CD4-positive, alpha-beta memory T cell (primary cell): ENCODE measurements around the gene SNHG17. TPM values are rescaled to one million over a fixed set of nuclear protein-coding genes. Genes with fewer than 3 reads are reported as not detected.
"Not testable (repeated sequence)": the region's sequence is repeated elsewhere in the genome, so short reads cannot be mapped to it uniquely, and the experiment has no call there.

Source experiments
- CTCF ChIA-PET: fragments of 350-600 bp; sonication (Branson Sonifier 250); formaldehyde crosslinking; loops from one replicate; lab custom pipeline; 2021; ENCODE audit warnings: inconsistent platforms; ENCODE audit not compliant: partially characterized antibody; lab: Charles Lee
- POLR2A ChIA-PET: fragments of 350-600 bp; sonication (Branson Sonifier 250); formaldehyde crosslinking; loops from one replicate; lab custom pipeline; 2021; ENCODE audit not compliant: partially characterized antibody; lab: Charles Lee
- DNase-seq, 5 donors: peaks; one replicate each; pipeline versions ENCODE4 v3.0.0 to v3.0.0-alpha.2; 2020 to 2022; ENCODE audit warnings: mixed read lengths in 1 of 5
- H3K27ac ChIP-seq: one replicate; pipeline ENCODE4 v1.7.0; 2013; ENCODE audit warnings: low read depth, low read length
- H3K27me3 ChIP-seq: 2 replicates; pipeline ENCODE4 v1.7.0; 2013; ENCODE audit warnings: mild to moderate bottlenecking, low read length, moderate library complexity; ENCODE audit not compliant: insufficient read depth
- H3K36me3 ChIP-seq: 2 replicates; pipeline ENCODE4 v1.7.0; 2013; ENCODE audit warnings: mild to moderate bottlenecking, low read length, moderate library complexity; ENCODE audit not compliant: insufficient read depth
- H3K4me1 ChIP-seq: 2 replicates; pipeline ENCODE4 v1.7.0; 2013; ENCODE audit warnings: mild to moderate bottlenecking, low read length, moderate library complexity; ENCODE audit not compliant: insufficient read depth
- H3K4me3 ChIP-seq, 2 donors: one replicate each; pipeline ENCODE4 v1.7.0; 2013; ENCODE audit warnings: low read length in 2 of 2, mild to moderate bottlenecking in 1 of 2
- H3K9me3 ChIP-seq, 2 donors: one replicate each; pipeline ENCODE4 v1.7.0; 2013; ENCODE audit warnings: low read length in 2 of 2, control low read depth in 1 of 2; ENCODE audit not compliant: control insufficient read depth in 1 of 2
- H3K27ac Mint-ChIP-seq, 7 donors: one replicate each; pipeline ENCODE4 v1.8.0; 2020 to 2021; ENCODE audit warnings: mixed read lengths in 7 of 7, mild to moderate bottlenecking in 6 of 7, inconsistent platforms in 3 of 7, moderate library complexity in 3 of 7
- H3K27me3 Mint-ChIP-seq, 2 donors: one replicate each; pipeline ENCODE4 v1.8.0; 2020 to 2021; ENCODE audit warnings: mixed read lengths in 2 of 2
- H3K36me3 Mint-ChIP-seq, 2 donors: one replicate each; pipeline ENCODE4 v1.8.0; 2020 to 2021; ENCODE audit warnings: mixed read lengths in 2 of 2, inconsistent platforms in 1 of 2, mild to moderate bottlenecking in 1 of 2
- H3K4me1 Mint-ChIP-seq, 4 donors: one replicate each; pipeline ENCODE4 v1.8.0; 2020 to 2021; ENCODE audit warnings: mixed read lengths in 4 of 4, mild to moderate bottlenecking in 1 of 4
- H3K4me3 Mint-ChIP-seq, 8 donors: one replicate each; pipeline ENCODE4 v1.8.0; 2020 to 2021; ENCODE audit warnings: mixed read lengths in 8 of 8, mild to moderate bottlenecking in 7 of 8, moderate library complexity in 6 of 8, inconsistent platforms in 3 of 8
- H3K9me3 Mint-ChIP-seq, 8 donors: one replicate each; pipeline ENCODE4 v1.8.0; 2020 to 2021; ENCODE audit warnings: mixed read lengths in 8 of 8, mild to moderate bottlenecking in 5 of 8, inconsistent platforms in 3 of 8, moderate library complexity in 1 of 8
- intact Hi-C: fragments of 100-400 bp; cut with micrococcal nuclease; formaldehyde crosslinking; loops from one replicate; pipeline ENCODE4 v1.15.1; 2023
- polyA plus RNA-seq, 2 donors: library from polyadenylated mRNA; unstranded; fragments of 300-500 nt; fragmentation: Illumina TruSeq; gene quantifications; one replicate each; pipeline ENCODE4 v1.2.3, GENCODE V29; 2021
- total RNA-seq, 2 experiments: library from RNA; stranded (reverse); gene quantifications; one replicate each; pipeline ENCODE4 v1.2.3, GENCODE V29; 2021

Gene SNHG17
- total and polyA plus RNA-seq, 4 experiments from 2014 or later, result 43.7 to 109 (median 47.9) TPM

DNA sequence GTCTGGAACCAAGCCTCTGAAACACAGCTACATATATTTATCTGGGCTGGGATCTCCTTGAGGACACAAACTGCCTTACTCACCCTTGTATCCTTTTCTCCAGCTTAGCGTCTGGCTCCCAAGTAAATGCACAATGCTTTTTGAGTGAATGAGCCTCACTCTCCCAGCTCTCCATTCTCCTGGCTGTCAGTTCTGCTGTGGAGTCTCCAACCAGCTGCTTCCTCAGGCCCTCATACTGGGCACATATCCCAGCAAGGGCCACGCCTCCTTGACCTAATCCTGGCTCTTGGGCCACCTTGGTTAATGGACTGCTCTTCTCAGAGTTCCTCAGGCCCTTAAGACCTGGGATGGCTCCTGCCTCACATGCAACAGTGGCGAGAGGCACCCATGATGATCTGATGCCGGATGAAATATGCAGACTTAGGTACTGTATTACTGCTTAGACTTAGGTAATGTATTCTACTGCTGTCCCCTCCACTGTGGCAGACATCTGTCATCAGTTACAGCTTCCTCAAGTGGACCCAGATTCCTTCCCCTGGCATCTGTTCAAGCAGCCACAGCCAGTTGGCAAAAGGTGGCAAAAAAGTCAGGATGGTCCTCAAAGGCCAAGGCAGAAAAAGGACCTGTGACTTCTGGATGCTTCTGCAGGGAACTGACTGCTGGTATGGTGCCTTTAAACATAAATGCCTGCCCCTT is 16.5 kb downstream of the SNHG17 start:
- Mint-ChIP-seq H3K27me3 (no peaks in the 10 kb centered on the region), H3K4me1 (peaks cover 0 to 2% (median 0%) of the 10 kb centered on the region in 4 donors), H3K9me3 (peaks cover 0 to 4% (median 0%) of the 10 kb centered on the region in 8 donors), H3K4me3 (no peak overlapping the region), H3K36me3 (peaks cover 82 to 85% of the 10 kb centered on the region in 2 donors), H3K27ac (peak overlapping the region in 2 of 7 donors; percentile 68 to 89)
- H3K36me3 ChIP-seq, result peaks cover 52% of the 10 kb centered on the region
- H3K4me1 ChIP-seq, result no peaks in the 10 kb centered on the region
- DNase-seq, result no peak
- POLR2A ChIA-PET, result no interaction called here
- no peaks in the 10 kb centered on the region for H3K27me3 ChIP-seq
- no peak overlapping the region for H3K4me3 ChIP-seq
- no peaks in the 10 kb centered on the region for H3K9me3 ChIP-seq
- H3K27ac ChIP-seq, result no peak overlapping the region
- intact Hi-C loops, result no loop called here
- CTCF ChIA-PET, result interaction anchor here (0.8 to 1.0 kb wide), 2 partner anchors 27 to 197 kb away, joined by 3 read pairs; no protein-coding TSS in a partner anchor

DNA sequence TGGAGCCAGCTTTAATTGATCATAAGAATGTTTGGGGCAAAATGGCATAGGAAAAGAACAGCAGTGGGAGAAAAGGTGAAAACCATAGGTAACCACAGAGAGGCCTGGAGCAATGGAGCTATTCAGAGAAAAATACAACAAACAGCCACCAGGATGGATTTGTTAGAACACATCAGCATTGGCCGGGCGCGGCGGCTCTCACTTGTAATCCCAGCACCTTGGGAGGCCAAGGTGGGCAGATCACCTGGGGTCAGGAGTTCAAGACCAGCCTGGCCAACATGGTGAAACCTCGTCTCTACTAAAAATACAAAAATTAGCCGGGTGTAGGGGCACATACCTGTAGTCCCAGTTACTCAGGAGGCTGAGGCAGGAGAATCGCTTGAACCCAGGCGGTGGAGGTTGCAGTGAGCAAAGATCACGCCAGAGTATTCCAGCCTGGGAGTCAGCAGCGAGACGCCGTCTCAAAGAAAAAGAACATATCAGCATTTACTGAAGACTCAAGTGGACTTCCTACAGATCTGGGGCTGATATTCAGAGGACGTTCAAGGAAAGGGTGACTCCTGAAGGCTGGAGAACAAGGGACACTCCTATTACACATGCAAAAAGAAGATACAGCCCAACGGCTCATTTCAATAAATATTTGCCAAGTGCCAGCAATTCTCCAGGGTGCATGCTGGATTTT is 20.2 kb downstream of the SNHG17 start:
- DNase-seq, result no peak
- Histone ChIP-seq H3K4me1 (no peaks in the 10 kb centered on the region), H3K36me3 (peaks cover 16% of the 10 kb centered on the region), H3K27me3 (no peaks in the 10 kb centered on the region), H3K9me3 (no peaks in the 10 kb centered on the region), H3K27ac (no peak overlapping the region), H3K4me3 (no peak overlapping the region)
- Mint-ChIP-seq H3K4me1 (no peaks in the 10 kb centered on the region), H3K27ac (peak overlapping the region in 1 of 7 donors; percentile 67), H3K9me3 (peaks cover 0 to 4% (median 0%) of the 10 kb centered on the region in 8 donors), H3K27me3 (no peaks in the 10 kb centered on the region), H3K36me3 (peaks cover 69 to 72% of the 10 kb centered on the region in 2 donors), H3K4me3 (no peak overlapping the region)
- POLR2A ChIA-PET, result no interaction called here
- intact Hi-C loops, result no loop called here
- CTCF ChIA-PET, result no interaction called here

DNA sequence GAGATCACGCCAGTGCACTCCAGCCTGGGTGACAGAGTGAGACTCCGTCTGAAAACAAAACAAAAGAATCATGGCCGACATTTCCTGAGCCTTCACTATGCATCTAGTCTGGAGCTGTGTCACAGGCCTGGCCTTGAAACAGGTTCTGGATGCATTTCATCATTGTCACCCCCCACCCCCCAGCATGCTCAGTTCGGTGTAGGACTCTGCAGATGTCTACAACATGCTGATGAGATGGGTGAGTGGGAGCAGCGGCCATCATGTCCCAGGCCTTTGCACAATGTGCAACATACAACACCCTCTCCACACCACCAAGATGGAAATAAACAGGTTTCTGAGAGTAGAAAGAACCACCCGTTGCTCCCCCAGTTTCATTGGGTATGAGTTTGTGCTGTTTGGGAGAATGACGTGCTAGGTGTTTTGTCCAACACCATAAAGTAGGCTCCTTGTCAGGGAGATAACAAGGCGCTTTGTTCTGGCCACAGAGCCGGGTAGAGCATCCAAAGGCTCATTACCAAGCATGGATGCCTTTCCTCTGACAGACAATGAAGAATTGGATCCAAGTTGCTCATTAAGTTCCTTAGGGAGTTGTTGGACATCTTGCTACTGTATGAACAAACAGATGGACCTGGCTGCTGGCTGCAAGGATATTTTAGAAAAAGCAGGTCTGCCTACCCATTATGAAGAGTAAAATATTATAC is 22.1 kb downstream of the SNHG17 start:
- Mint-ChIP-seq H3K27me3 (no peaks in the 10 kb centered on the region), H3K27ac (no peak overlapping the region)

DNA sequence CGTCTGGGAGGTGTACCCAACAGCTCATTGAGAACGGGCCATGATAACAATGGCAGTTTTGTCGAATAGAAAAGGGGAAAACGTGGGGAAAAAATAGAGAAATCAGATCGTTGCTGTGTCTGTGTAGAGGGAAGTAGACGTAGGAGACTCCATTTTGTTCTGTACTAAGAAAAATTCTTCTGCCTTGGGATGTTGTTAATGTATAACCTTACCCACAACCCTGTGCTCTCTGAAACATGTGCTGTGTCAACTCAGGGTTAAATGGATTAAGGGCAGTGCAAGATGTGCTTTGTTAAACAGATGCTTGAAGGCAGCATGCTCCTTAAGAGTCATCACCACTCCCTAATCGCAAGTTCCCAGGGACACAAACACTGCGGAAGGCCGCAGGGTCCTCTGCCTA is 27.3 kb downstream of the SNHG17 start:
- H3K4me1 Mint-ChIP-seq, DNase-seq, H3K36me3 ChIP-seq, H3K9me3 ChIP-seq, H3K27ac ChIP-seq, H3K4me1 ChIP-seq, H3K27me3 ChIP-seq, H3K9me3 Mint-ChIP-seq, H3K4me3 ChIP-seq, CTCF ChIA-PET, H3K27ac Mint-ChIP-seq, POLR2A ChIA-PET, H3K4me3 Mint-ChIP-seq, H3K27me3 Mint-ChIP-seq, intact Hi-C loops: not testable (repeated sequence)
- peaks cover 20 to 47% of the 10 kb centered on the region in 2 donors for H3K36me3 Mint-ChIP-seq

More for the DNA sequence above, 22.1 kb downstream of the SNHG17 start:
- H3K9me3 Mint-ChIP-seq, result peaks cover 0 to 4% (median 0%) of the 10 kb centered on the region in 8 donors
- Histone ChIP-seq H3K27ac (no peak overlapping the region), H3K9me3 (no peaks in the 10 kb centered on the region), H3K4me3 (no peak overlapping the region), H3K4me1 (no peaks in the 10 kb centered on the region), H3K36me3 (peaks cover 6% of the 10 kb centered on the region), H3K27me3 (no peaks in the 10 kb centered on the region)
- peaks cover 56 to 64% of the 10 kb centered on the region in 2 donors for H3K36me3 Mint-ChIP-seq
- CTCF ChIA-PET, result no interaction called here
- POLR2A ChIA-PET, result no interaction called here
- no peak for DNase-seq
- intact Hi-C loops, result no loop called here
- no peaks in the 10 kb centered on the region for H3K4me1 Mint-ChIP-seq
- peak overlapping the region in 1 of 8 donors; percentile 36 for H3K4me3 Mint-ChIP-seq

DNA sequence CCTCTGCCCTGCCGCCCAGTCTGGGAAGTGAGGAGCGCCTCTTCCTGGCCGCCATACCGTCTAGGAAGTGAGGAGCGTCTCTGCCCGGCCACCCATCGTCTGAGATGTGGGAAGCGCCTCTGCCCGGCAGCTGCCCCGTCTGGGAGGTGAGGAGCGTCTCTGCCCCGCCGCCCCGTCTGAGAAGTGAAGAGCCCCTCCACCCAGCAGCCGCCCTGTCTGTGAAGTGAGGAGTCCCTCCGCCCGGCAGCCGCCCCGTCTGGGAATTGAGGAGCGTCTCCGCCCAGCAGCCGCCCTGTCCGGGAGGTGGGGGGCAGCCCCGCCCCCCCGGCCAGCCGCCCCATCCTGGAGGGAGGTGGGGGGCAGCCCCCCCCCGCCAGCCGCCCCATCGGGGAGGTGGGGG is 27.8 kb downstream of the SNHG17 start:
- ChIA-PET POLR2A (no interaction called here), CTCF (no interaction called here)

DNA sequence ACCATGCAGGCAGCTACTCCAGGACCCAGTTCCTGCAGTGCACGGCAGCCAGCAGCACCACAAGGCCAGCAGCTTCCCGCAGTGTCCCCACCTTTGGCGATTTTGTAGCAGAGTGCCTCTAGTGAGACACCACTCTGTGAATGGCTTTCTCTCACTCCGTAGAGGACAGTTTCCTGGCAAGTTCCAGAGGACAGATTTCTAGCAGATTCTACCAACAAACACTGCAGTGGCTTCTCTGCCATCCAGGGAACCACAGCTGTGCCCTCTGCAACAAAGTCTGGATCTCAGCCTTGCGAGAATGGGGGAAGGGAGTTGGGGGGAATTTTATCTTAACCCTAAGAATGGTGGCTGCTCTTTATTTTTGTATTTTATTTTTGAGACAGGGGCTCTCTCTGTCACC is 28.7 kb downstream of the SNHG17 start:
- ChIA-PET CTCF (no interaction called here), POLR2A (no interaction called here)
- Mint-ChIP-seq H3K4me1 (no peaks in the 10 kb centered on the region), H3K9me3 (peaks cover 0 to 4% (median under 1%) of the 10 kb centered on the region in 8 donors), H3K4me3 (no peak overlapping the region), H3K36me3 (peaks cover 9 to 42% of the 10 kb centered on the region in 2 donors), H3K27ac (peak overlapping the region in 1 of 7 donors; percentile 30), H3K27me3 (no peaks in the 10 kb centered on the region)
- no peak overlapping the region for H3K27ac ChIP-seq
- H3K36me3 ChIP-seq, result no peaks in the 10 kb centered on the region
- no peak for DNase-seq
- no peaks in the 10 kb centered on the region for H3K4me1 ChIP-seq
- no peak overlapping the region for H3K4me3 ChIP-seq
- no peaks in the 10 kb centered on the region for H3K27me3 ChIP-seq
- no peaks in the 10 kb centered on the region for H3K9me3 ChIP-seq
- intact Hi-C loops, result no loop called here

More for the DNA sequence above, 27.8 kb downstream of the SNHG17 start:
- Mint-ChIP-seq H3K9me3 (peaks cover 0 to 4% (median under 1%) of the 10 kb centered on the region in 8 donors), H3K27me3 (no peaks in the 10 kb centered on the region), H3K4me1 (no peaks in the 10 kb centered on the region), H3K36me3 (peaks cover 15 to 45% of the 10 kb centered on the region in 2 donors), H3K4me3 (no peak overlapping the region), H3K27ac (no peak overlapping the region)
- Histone ChIP-seq H3K4me3 (no peak overlapping the region), H3K27me3 (no peaks in the 10 kb centered on the region), H3K27ac (no peak overlapping the region), H3K36me3 (no peaks in the 10 kb centered on the region), H3K9me3 (no peaks in the 10 kb centered on the region), H3K4me1 (no peaks in the 10 kb centered on the region)
- no peak for DNase-seq
- intact Hi-C loops, result no loop called here

DNA sequence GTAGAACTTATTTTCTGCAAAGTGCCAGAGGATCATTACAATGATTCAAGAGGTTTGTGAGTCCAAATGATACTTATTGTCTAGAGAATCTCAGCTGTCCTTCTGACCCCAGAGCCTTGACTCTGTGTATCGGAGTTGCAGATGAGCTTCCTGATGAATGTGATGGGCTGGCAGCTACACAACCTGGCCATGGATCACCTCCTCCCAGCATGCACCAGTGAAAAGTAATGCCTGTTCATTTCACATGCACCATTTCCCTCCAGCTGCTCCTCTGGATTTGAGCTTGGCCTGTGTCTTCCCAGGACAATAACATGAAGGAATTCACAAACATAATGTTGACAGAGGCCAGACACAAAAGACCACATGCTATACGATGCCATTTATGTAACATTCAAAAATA is 30.0 kb downstream of the SNHG17 start:
- CTCF ChIA-PET, result no interaction called here
- Histone ChIP-seq H3K27ac (no peak overlapping the region), H3K36me3 (no peaks in the 10 kb centered on the region), H3K4me3 (no peak overlapping the region), H3K9me3 (no peaks in the 10 kb centered on the region), H3K4me1 (no peaks in the 10 kb centered on the region), H3K27me3 (no peaks in the 10 kb centered on the region)
- POLR2A ChIA-PET, result no interaction called here
- Mint-ChIP-seq H3K36me3 (peaks cover 2 to 35% of the 10 kb centered on the region in 2 donors), H3K4me1 (no peaks in the 10 kb centered on the region), H3K27me3 (peaks cover 0 to 2% of the 10 kb centered on the region in 2 donors), H3K9me3 (peaks cover 0 to 4% (median under 1%) of the 10 kb centered on the region in 8 donors), H3K27ac (no peak overlapping the region), H3K4me3 (no peak overlapping the region)
- intact Hi-C loops, result no loop called here
- DNase-seq, result no peak
